GM12878 (cell line): ENCODE results near the gene MITF.

Experiments used
- ATF3 ChIP-seq: IDR thresholded peaks from 2 replicates; pipeline ENCODE4 v1.6.1; 2011; ENCODE audit warnings: low read depth, mild to moderate bottlenecking, low read length, moderate library complexity, borderline replicate concordance; ENCODE audit errors: extremely low read depth
- CHD2 ChIP-seq: IDR thresholded peaks from 2 replicates; pipeline ENCODE4 v1.6.1; 2011; ENCODE audit warnings: low read depth, low read length, improper control_type of control experiment, borderline replicate concordance
- CTCF ChIP-seq, 3 experiments: IDR thresholded peaks in 2 of 3; conservative IDR thresholded peaks in 1 of 3; 2 replicates each; pipeline ENCODE4 v1.5.1; 2011; ENCODE audit warnings: low read depth in 3 of 3, low read length in 3 of 3, mild to moderate bottlenecking in 3 of 3, control low read depth in 2 of 3, moderate library complexity in 2 of 3, inconsistent platforms in 1 of 3, mixed read lengths in 1 of 3; ENCODE audit not compliant: control insufficient read depth in 2 of 3, insufficient read depth in 1 of 3; ENCODE audit errors: extremely low read depth in 1 of 3
- EP300 ChIP-seq, 2 experiments: fragments of 150-350 bp in 1 of 2; IDR thresholded peaks; 2 replicates each; pipeline ENCODE4 v1.6.1; 2011 to 2012; ENCODE audit warnings: low read depth in 2 of 2, low read length in 2 of 2, borderline replicate concordance in 1 of 2, improper control_type of control experiment in 1 of 2, inconsistent platforms in 1 of 2; ENCODE audit not compliant: control insufficient read depth in 1 of 2
- EZH2 ChIP-seq: IDR thresholded peaks from 2 replicates; pipeline ENCODE4 v1.6.1; 2012; ENCODE audit warnings: low read depth, mild to moderate bottlenecking, control low read depth, inconsistent platforms, low read length, borderline replicate concordance; ENCODE audit not compliant: control insufficient read depth
- FOXK2 ChIP-seq: fragments of 450-650 bp; IDR thresholded peaks from 2 replicates; pipeline ENCODE4 v1.6.1; 2017; ENCODE audit warnings: mild to moderate bottlenecking, moderate library complexity
- FOXM1 ChIP-seq: IDR thresholded peaks from 2 replicates; pipeline ENCODE4 v1.6.1; 2012; ENCODE audit warnings: low read depth, mild to moderate bottlenecking, inconsistent platforms, low read length, moderate library complexity
- HDAC6 ChIP-seq: fragments of 200-600 bp; sonication (generic); IDR thresholded peaks from one replicate; pipeline ENCODE4 v1.8.0; 2017; ENCODE audit warnings: antibody characterized with exemption; ENCODE audit not compliant: unreplicated experiment
- JUND ChIP-seq: IDR thresholded peaks from 2 replicates; pipeline ENCODE4 v1.6.1; 2012; ENCODE audit warnings: low read depth, mild to moderate bottlenecking, low read length, improper control_type of control experiment, moderate library complexity
- MXI1 ChIP-seq: fragments of 150-350 bp; IDR thresholded peaks from 2 replicates; pipeline ENCODE4 v1.6.1; 2011; ENCODE audit warnings: low read depth, mild to moderate bottlenecking, inconsistent platforms, low read length, improper control_type of control experiment
- POLR2A ChIP-seq: IDR thresholded peaks from 2 replicates; pipeline ENCODE4 v1.6.1; 2011; ENCODE audit warnings: low read depth, mild to moderate bottlenecking, low read length
- REST ChIP-seq: IDR thresholded peaks from 2 replicates; pipeline ENCODE4 v1.6.1; 2012; ENCODE audit warnings: mild to moderate bottlenecking, low read depth, low read length
- TBL1XR1 ChIP-seq: IDR thresholded peaks from 2 replicates; pipeline ENCODE4 v1.6.1; 2012; ENCODE audit warnings: low read depth, low read length, improper control_type of control experiment

GRCh38 chr3:69775751-69776150 is 36.5 kb downstream of the MITF start:
- no peak for TF ChIP-seq TBL1XR1
- TF ChIP-seq MXI1: no peak
- no peak for TF ChIP-seq EZH2
- no peak for TF ChIP-seq JUND
- no peak for TF ChIP-seq CTCF (IDR thresholded peaks at IDR 0.05 in 2 of 3, conservative IDR thresholded peaks at IDR 0.05 in 1 of 3; ENCODE audit: control insufficient read depth in 2 of 3, extremely low read depth in 1 of 3, insufficient read depth in 1 of 3, low read depth in 3 of 3, low read length in 3 of 3)
- no peak for TF ChIP-seq FOXK2
- no peak for TF ChIP-seq FOXM1
- TF ChIP-seq ATF3: no peak
- TF ChIP-seq POLR2A: no peak
- no peak for TF ChIP-seq EP300 (IDR thresholded peaks at IDR 0.05; ENCODE audit: borderline replicate concordance in 1 of 2, control insufficient read depth in 1 of 2, low read depth in 2 of 2, low read length in 2 of 2)
- no peak for TF ChIP-seq REST
- no peak for TF ChIP-seq CHD2
- TF ChIP-seq HDAC6: no peak
